HEK293T (cell line): ENCODE results near the gene TMEM178B.

Experiments
- BHLHE40 ChIP-seq: fragments of 450-650 bp; IDR thresholded peaks from 2 replicates; pipeline ENCODE4 v1.6.1; 2016; ENCODE audit warnings: mild to moderate bottlenecking, moderate library complexity, borderline replicate concordance
- CTBP1 ChIP-seq: fragments of 450-650 bp; IDR thresholded peaks from 2 replicates; pipeline ENCODE4 v1.6.1; 2016; ENCODE audit warnings: borderline replicate concordance
- FOXA1 ChIP-seq: fragments of 450-650 bp; IDR thresholded peaks from 2 replicates; pipeline ENCODE4 v1.6.1; 2016; ENCODE audit warnings: mild to moderate bottlenecking
- FOXK2 ChIP-seq: fragments of 450-650 bp; IDR thresholded peaks from 2 replicates; pipeline ENCODE4 v1.6.1; 2016; ENCODE audit warnings: mild to moderate bottlenecking
- FOXM1 ChIP-seq: fragments of 450-650 bp; IDR thresholded peaks from 2 replicates; pipeline ENCODE4 v1.6.1; 2017; ENCODE audit warnings: mild to moderate bottlenecking, borderline replicate concordance
- HDGF ChIP-seq: fragments of 450-650 bp; IDR thresholded peaks from 2 replicates; pipeline ENCODE4 v1.6.1; 2017; ENCODE audit warnings: antibody characterized with exemption, borderline replicate concordance
- L3MBTL2 ChIP-seq: fragments of 450-650 bp; conservative IDR thresholded peaks from 2 replicates; pipeline ENCODE4 v1.6.1; 2016; ENCODE audit warnings: mild to moderate bottlenecking
- NFRKB ChIP-seq: fragments of 450-650 bp; IDR thresholded peaks from 2 replicates; pipeline ENCODE4 v1.6.1; 2016; ENCODE audit warnings: mild to moderate bottlenecking, moderate library complexity
- PKNOX1 ChIP-seq: fragments of 450-650 bp; IDR thresholded peaks from 2 replicates; pipeline ENCODE4 v1.6.1; 2016
- SP1 ChIP-seq: fragments of 450-650 bp; IDR thresholded peaks from 2 replicates; pipeline ENCODE4 v1.6.1; 2017
- SUZ12 ChIP-seq: fragments of 450-650 bp; IDR thresholded peaks from 2 replicates; pipeline ENCODE4 v1.6.1; 2016; ENCODE audit warnings: mild to moderate bottlenecking
- TARDBP ChIP-seq: fragments of 450-650 bp; IDR thresholded peaks from 2 replicates; pipeline ENCODE4 v1.6.1; 2016
- ZNF384 ChIP-seq: fragments of 450-650 bp; IDR thresholded peaks from 2 replicates; pipeline ENCODE4 v1.6.1; 2016

GRCh38 chr7:141094336-141095070 lies 20.6 kb downstream of the TMEM178B start:
- no peak for TF ChIP-seq FOXK2
- no peak for TF ChIP-seq SUZ12
- TF ChIP-seq CTBP1 = no peak
- no peak for TF ChIP-seq FOXA1
- no peak for TF ChIP-seq NFRKB
- no peak for TF ChIP-seq HDGF
- no peak for TF ChIP-seq SP1
- no peak for TF ChIP-seq FOXM1
- no peak for TF ChIP-seq BHLHE40
- no peak for TF ChIP-seq PKNOX1
- no peak for TF ChIP-seq ZNF384
- TF ChIP-seq TARDBP = no peak
- no peak for TF ChIP-seq L3MBTL2
